Nucleus accumbens (tissue), 56 donors: ENCODE measurements around the gene PDGFB.

Experiments used
- DNase-seq, 56 donors: peaks; one replicate each; lab custom pipeline; 2025; lab: John Stamatoyannopoulos, UW

The PDGFB gene

DNA sequence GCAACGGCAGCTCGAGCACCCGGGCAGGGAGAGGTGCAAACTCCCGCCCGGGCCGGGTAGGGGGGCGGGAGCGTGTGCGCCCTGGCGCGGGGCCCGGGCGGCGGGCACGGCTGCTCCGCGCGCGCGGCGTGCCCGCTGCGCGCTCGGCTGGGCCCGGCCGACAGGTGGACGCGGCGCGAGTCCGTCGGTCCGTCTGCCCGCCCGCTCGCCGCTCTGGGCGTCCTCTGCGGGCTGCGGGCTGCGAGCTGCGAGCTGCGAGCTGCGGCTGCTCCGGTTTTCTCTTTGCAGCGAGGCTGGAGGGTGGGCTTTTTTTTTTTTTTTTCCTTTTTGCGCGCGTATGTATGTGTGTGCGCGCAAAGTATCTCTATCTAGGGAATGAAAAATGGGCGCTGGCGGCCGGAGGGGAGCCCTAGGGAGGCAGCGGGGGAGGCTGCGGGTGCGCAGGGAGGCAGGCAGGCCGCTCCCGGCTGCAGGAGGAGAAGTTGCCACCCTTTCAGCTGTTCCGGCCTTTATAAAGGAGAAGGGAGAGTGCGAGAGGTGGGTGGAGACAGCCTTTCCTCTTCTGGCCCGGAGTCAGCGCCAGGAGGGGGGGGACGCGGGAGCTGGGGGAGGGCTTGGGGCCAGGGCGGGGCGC, at the start of gene PDGFB:
TSS of gene PDGFB (minus strand) at position 487 of the 634 bp plus-strand sequence. CDS start 1,019 bp downstream, outside the sequence.
- peak in 21 of 56 donors; percentile 10 to 67 (median 25) for DNase-seq

DNA sequence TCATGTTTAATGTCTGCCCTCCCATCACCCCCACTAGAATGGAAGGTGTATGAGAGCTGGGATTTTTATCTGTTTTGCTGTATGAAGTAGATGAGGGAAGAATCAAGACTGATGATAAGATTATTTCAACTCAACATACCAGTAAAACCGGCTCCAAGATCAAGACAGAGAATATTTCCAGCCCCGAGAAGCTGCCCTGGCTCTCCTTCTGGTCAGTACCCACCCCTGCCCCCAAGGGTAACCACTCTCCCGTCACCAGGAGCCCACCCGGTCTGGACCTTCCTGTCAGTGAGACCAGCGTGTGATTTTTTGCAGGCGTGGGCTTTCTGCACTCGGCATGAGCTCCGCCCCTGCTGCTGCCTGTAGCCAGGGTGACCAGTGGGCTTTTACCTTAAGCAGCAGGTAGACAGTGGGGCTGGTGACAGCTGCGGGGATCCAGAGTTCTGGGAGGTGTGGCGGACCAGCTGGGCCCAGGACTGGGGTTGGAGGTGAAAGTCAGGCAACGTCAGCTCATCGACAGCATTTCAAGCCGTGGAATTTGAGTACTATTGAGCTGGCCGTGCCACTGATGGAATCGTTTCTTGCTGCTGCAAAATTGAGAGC, 49.1 kb upstream of the PDGFB start:
- DNase-seq: no peak

- DNase-seq: peak in 29 of 56 donors; percentile 13 to 65 (median 30)
Observed at GRCh38 chr22:39292561-39293074, 47.8 kb upstream of the PDGFB start.

DNA sequence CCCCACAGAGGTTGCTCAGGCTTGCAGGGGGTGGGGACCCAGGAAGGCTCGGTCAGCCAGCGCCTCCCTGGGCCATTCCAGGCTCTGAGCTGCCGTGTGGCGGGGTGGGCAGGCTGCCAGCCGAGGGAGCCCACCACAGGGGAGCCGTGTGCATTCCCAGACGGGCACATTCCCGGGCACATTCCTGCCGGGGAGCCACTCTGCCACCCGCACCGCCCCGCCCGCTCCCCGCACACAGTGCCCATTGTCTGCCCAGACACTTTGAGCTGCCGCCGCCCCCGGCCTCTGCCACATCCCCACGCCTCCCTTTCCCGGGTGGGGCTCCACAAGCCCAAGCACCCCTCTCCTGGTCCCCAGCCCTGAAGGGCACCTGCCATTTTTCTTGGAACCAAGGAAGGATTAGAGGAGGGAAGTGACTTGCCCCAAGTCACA, 47.3 kb upstream of the PDGFB start:
- no peak for DNase-seq

DNA sequence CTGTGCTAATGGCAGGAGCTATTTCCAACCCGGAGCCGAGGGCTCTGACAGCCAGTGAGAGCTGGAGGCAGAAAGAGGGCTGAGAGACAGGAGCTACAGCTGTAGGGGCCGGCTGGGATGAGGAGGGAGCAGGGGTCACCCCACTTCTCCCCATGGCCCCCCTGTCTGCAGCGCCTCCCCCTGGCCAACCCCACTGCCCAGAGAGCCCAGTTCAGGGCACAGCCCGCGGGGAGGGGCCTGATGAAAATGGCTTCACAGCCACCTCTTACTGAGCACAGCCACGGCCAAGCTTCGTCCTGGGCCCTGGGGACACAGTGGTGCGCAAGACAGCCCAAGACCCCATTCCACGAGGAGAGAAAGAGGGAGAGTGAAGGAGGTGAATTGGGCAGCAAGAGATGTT, 46.7 kb upstream of the PDGFB start:
- DNase-seq: no peak

DNA sequence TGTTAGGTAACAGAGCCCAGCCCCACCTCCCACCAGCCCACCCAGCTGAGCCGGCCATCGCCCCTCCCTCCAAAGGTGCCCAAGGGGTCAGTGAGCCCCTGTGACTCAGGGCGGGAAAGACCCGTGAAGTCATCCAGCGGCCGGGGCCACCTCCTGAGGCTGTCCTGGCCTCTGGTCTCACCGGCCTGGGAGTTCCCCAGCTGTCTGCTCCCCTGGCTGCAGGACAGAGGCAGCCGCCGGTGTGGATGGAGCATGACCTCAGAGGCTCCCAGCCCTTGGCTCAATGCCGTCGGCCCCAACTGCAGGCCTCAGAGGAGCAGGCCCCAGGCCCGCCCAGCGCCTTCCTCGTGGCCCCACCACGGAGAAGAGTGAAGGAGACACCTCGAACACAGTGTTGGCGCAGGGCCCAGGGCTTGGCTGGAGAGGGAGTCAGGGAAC, 46.0 kb upstream of the PDGFB start:
- DNase-seq: peak in 1 of 56 donors; percentile 16

DNA sequence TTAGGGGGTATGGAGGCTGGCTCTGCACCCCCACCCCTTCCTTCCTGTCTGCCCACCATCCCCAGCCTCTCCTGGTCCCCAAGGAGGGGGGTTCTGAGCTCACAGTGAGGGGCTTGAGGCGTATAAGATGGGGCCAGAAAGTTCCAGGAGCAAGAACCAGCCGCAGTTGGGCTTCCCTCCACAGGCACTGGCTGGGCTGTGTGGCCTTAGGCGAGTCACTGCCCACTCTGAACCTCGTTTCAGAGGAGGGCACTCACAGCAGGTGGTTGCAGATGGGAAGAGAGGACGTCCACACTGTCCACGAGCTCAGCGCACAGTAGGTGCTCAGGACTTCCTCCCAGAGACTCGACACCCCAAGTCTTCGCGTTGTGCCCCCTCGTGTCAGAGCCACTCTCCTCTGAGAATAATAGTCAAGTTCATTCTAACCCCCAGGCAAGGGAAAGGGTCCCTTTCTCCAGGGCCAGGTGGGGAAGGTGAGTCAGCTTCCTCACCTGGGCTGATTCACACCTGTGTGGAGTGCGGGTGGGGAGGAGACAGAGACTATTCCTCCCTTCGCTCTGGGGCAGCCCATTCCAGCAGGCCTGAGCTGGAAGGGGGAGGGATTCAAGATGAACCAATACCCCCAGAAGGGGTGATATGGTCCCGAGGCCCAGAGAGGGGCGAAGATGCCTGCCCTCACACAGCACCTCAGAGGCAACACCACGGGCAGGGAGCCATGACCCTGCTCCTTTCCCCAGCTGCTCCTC, 45.4 kb upstream of the PDGFB start:
- DNase-seq: no peak

- DNase-seq: no peak
Observed at GRCh38 chr22:39289533-39289932, 44.8 kb upstream of the PDGFB start.

DNA sequence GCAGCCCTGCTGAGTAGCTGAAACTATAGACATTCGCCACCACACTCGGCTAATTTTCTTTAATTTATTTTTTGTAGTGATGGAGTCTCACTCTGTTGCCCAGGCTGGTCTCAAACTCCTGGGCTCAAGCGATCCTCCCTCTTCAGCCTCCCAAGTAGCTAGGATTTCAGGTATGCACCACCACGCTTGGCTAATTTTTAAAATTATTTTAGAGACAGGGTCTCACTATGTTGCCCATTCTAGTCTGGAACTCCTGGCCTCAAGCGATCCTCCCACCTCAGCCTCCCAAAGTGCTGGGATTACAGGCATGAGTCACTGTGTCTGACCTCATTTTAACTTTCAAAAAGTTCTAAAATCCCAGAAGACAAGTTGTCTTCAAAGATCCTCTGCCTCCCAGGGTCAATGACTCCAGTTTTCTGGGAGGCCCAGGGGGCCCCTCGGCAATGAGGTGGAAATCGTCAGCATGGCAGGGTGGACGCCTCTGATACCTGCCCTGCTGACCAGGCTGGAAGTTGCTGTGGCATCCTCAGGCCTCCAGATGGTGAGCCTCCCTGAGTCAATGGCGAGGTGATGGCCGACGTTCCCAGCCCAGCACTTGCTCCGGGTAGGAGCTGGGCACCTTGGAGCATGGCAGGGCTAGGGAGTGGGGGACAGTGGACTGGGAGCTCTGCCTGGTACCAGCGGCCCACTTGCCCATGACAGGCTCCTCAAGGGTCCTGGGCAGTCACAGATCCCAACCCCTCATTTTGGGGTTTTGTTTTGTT, 43.5 kb upstream of the PDGFB start:
- no peak for DNase-seq

DNA sequence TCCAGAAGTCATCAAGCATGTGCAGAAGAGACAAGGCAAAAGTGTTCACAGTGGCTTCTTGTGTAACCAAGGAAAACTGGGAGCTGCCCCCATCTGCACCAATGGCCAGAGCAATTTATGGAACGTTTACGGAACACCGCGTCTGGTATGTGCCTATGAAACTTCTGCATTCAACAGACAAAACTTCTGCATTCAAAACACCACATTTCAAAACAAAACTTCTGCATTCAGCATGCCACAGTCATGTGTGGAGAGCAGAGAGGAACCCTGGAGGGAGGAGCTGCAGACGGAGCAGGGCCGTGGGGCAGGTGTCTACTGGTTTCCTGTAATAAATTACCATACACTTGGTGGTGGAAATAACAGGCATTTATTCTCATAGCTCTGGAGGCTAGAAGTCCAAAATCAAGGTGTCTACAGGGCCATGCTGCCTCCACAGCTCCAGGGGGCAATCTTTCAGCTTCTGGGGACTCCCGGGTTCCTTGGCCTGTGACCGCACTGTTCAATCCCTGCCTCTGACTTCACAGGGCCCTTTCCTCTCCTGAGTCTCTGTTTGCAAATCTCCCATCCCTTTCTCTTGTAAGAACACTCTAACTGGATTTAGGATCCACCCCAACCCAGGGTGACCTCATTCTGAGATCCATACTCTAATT, 42.4 kb upstream of the PDGFB start:
- DNase-seq: peak in 11 of 56 donors; percentile 13 to 53 (median 21)

DNA sequence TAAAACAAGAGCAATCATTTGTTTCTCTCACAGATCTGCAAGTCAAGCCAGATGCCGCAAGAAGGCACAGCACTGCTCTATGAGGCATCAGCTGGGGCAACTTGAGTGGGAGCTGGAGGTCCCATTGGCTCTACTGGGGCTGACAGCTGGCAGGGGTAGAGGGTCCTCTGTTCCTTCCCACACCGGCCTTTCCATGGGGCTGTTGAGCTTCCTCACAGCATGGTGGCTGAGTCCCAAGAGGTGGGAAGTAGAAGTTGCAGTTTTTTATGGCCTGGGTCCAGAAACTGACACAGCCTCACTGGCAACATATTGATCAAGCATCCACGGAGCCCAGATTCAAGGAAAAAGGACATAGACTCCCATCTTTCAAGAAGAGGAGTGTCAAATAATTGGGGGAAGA, 40.2 kb upstream of the PDGFB start:
- no peak for DNase-seq

- DNase-seq: no peak
Observed at GRCh38 chr22:39284142-39284980, 39.6 kb upstream of the PDGFB start.

DNA sequence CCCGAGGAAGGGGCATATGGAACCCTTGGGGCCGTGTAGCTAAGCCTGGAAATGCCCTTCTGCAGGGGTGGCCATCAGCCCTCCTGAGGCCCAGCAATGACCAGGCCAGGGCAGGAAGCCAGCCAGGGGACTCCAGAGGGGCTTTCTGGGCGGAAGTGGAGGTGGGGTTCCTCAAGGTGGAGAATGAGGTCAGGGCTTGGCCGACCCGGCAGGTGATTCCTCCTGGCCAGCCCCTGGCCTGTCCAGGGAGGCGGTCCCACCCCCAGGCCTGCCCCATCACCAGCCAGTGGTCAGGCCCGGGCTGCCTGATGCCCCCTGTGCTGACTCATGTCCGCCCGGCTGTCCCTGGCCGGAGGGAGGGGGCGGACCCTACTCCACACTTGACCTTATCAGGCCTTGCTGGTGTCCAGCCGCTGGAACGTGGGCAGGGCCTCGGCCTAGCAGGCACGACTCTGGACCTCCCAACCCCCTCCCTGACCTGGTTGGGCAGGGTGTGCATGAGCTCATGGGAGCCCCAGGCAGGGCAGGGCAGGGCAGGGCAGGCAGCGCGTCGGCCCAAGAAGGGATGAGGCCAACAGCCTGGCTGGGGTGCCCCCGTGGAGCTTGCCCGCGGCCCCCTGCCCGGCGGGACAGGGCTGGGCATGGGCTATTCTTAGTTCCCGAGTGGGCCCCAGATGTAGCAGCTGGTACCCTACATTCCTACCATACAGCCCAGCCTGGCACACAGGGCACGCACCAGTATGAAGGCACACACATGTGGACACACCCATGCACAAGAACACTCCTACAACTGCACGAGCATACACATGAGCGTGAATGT, 38.8 kb upstream of the PDGFB start:
- DNase-seq: peak in 25 of 56 donors; percentile 10 to 66 (median 26)

DNA sequence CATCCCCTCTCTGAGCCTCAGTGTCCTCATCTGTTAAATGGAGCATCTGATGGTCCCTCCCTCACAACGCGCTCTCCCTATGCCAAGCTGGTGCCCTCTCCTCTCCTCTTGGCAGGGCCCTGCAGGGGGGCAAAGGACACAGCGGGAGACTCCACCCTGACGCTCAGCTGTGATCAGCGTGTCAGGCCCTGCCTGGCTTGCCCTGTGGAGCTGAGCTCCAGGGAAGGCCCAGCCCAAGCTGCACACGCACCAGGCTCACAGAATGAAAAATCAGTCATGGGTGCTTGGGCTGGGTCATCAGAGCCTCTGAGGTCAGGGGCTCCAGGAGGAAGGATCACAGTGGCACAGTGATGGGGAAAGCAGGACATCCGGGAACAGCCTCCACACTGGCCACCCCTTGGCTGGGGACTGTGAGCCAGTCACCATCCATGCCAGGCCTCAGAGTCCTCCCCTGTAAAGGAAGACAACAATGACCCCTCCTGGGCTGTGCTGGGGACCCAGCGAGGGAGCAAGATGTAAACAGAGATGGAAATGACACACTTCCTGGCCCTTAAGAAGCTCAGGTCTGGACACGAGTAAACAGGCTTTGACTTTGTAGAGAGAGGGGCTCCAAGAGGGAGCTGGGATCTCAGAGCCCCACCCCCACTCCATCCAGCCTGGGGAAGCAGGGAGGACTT, 38.0 kb upstream of the PDGFB start:
- DNase-seq: no peak

GRCh38 chr22:39281126-39281525, 36.3 kb upstream of the PDGFB start:
- DNase-seq: no peak

GRCh38 chr22:39280250-39280649, 35.5 kb upstream of the PDGFB start:
- no peak for DNase-seq

DNA sequence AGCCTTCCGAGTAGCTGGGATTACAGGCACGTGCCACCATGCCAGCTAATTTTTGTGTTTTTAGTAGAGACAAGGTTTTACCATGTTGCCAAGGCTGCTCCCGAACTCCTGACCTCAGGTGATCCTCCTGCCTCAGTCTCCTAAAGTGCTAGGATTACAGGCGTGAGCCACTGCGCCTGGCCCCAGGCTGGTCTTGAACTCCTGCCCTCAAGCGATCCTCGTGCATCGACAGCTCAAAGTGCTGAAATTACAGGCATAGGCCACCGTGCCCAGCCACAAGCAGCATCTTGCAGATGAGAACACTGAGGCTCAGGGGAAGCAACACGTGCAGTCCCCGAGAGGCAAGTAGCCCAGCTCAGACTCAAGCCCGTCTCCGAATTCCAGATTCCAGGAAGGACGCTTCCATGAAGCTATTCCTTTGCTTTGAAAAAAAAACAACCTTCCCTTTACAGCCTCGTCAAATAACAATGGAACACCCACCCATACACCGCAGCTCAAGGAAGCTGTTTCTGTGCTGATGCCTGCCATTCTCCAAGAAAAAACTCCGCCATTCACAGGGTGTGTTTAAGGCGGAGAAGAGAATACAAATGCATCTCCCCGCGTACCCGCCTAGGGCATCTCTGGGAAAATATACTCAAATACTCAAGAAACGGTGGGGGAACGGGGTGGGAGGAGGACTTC, 34.5 kb upstream of the PDGFB start:
- peak in 4 of 56 donors; percentile 9 to 30 (median 12) for DNase-seq
